ENCODE data around the gene ABHD14A.
"Not testable (repeated sequence)": the region's sequence is repeated elsewhere in the genome, so short reads cannot be mapped to it uniquely, and the experiment has no call there.

Gene ABHD14A

DNA sequence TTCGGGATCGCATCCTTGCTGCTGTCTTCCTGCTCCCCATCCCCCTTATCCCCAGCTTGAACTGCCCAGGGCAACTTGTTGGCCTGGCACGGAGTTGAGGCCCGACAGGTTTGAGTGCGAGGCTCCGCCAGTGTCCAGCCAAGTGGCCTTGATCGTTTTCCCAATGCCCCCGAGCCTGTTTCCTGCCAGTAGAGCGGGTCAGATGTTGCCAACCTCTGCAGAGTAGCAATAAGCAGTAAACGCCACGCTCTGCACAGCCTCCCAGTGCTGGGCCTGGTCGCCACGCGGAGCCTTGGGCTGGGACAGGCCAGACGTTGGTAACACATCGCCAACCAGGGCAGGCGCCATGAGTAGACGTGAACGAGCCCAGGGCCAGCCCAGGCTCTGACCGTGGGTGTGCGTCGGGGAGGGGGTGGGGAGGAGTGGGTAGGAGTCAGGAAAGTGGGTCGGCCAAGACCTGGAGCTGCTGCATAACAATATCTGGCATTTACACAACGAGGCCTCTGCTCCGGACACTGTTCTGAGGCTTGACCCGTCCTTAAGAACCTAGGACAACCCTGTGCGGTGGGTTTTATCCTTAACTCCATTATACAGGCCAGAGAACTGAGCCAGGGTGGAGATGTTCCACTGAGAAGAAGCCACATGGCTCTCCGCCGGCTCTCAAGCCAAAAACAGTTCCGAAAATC lies 444 bp upstream of the ABHD14A start:
- no peak for DNase-seq (ENCODE audit: low spot score)

- DNase-seq (ENCODE audit: low spot score) = peak; percentile 28
Observed at GRCh38 chr3:51975852-51976549, 1.1 kb downstream of the ABHD14A start.

- no peak for DNase-seq (ENCODE audit: low spot score)
Observed at GRCh38 chr3:51977446-51978142, 2.7 kb downstream of the ABHD14A start.

GRCh38 chr3:51978143-51978502 lies 3.3 kb downstream of the ABHD14A start:
- no peak for DNase-seq (ENCODE audit: low spot score)

GRCh38 chr3:51980253-51980652 lies 5.4 kb downstream of the ABHD14A start:
- no peak for DNase-seq (ENCODE audit: low spot score)

- DNase-seq (ENCODE audit: low spot score) = no peak
Observed at GRCh38 chr3:51982352-51982837, 7.5 kb downstream of the ABHD14A start.

GRCh38 chr3:51982838-51983577 lies 8.1 kb downstream of the ABHD14A start, which contains the start of gene ACY1:
TSS of gene ACY1 (plus strand) at chr3:51983535. CDS start at chr3:51984065, 530 bp downstream.
- peak; percentile 68 for DNase-seq (ENCODE audit: low spot score)

DNA sequence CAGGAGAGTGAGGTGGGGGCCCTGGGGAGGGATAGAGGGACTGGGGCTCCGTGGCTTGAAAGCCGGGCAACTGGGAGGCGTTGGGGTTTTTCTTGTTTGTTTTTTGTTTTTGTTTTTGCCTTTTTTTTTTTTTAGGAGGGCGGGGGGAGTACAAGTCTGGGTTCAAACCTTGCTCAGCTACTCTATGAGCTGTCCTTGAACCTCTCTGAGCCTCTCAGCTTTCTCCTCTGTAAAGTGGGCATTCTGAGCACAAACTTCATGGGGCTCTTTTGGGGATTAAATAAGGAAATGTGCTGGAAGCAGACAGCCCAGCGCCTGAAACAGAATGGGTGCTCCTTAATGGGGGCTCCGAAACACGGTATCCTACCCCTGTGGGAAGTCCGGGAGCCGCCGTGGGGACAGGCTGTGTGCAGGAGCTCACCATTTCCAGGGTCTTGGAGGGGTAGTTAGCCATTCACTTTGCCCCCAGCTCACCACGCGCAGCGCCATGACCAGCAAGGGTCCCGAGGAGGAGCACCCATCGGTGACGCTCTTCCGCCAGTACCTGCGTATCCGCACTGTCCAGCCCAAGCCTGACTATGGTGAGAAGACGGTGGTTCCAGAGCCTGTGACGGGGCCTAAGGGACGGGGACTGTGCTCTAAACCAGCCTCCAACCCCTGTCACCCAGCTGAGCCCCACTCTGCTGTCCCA lies 8.9 kb downstream of the ABHD14A start:
- no peak for DNase-seq (ENCODE audit: low spot score)

DNA sequence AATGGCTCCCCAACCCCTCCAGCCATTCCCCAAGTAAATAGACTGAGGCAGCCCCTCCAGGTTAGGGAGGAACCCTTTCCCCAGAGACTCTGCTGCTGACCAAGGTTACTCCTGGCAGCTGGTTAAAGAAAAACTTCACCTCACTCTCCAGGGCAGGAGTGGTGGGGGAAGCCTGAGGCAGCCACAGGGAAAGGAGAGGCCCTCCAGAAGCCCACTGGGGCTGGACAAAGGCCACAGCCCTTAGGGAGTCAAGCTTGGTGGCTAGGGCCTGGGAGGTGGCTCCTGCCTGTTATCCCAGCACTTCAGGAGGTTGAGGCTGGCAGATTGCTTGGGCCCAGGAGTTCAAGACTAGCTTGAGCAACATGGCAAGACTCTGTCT lies 9.4 kb downstream of the ABHD14A start:
- DNase-seq (ENCODE audit: low spot score) = no peak

GRCh38 chr3:51985063-51985462 lies 10.2 kb downstream of the ABHD14A start:
- DNase-seq (ENCODE audit: low spot score) = no peak

GRCh38 chr3:51986010-51986947 lies 11.4 kb downstream of the ABHD14A start:
- DNase-seq (ENCODE audit: low spot score) = no peak

DNA sequence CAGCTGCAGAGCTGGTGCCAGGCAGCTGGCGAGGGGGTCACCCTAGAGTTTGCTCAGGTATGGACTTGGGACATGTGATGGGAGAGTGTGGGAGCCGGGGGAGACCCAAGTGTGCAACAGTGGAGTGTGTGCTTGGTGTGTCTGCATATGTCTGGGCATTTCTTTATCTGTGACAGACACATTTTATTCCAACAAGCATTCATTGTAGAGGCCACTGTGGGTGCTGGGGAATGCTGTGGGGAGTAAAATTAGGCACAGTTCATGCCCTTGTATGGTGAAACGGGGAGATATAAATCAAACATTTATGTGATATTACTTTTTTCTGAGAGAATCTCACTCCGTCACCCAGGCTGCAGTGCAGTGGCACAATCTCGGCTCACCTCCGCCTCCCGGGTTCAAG lies 12.7 kb downstream of the ABHD14A start:
- DNase-seq (ENCODE audit: low spot score) = no peak

DNA sequence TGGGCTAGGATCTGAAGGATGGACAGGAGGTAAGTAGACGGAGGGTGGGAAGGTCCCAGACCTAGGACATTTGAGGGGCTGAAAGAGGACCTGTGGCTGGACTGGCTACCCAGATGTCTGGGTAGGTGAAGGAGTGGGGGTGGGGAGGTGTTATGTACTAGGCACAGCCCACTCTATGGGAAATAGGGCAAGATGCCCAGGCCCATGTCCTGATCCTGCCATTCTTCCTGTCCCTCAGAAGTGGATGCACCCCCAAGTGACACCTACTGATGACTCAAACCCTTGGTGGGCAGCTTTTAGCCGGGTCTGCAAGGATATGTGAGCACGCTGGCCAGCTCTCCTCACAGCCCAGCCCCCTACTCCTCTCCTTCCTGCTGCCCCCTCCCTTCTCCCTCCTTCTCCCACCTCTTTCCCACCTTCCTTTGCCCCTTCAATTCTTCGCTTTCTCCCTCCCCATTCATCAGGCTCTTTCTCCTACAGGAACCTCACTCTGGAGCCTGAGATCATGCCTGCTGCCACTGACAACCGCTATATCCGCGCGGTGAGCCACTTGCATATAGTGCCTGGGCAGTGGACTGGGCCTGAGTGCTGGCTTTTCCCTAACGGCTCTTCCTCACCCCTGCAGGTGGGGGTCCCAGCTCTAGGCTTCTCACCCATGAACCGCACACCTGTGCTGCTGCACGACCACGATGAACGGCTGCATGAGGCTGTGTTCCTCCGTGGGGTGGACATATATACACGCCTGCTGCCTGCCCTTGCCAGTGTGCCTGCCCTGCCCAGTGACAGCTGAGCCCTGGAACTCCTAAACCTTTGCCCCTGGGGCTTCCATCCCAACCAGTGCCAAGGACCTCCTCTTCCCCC lies 13.7 kb downstream of the ABHD14A start:
- no peak for DNase-seq (ENCODE audit: low spot score)

- DNase-seq (ENCODE audit: low spot score) = not testable (repeated sequence)
Observed at GRCh38 chr3:51990501-51990971, 15.7 kb downstream of the ABHD14A start.

GRCh38 chr3:51992017-51992682 lies 17.3 kb downstream of the ABHD14A start:
- no peak for DNase-seq (ENCODE audit: low spot score)

- DNase-seq (ENCODE audit: low spot score) = not testable (repeated sequence)
Observed at GRCh38 chr3:51993657-51994056, 18.8 kb downstream of the ABHD14A start.

DNA sequence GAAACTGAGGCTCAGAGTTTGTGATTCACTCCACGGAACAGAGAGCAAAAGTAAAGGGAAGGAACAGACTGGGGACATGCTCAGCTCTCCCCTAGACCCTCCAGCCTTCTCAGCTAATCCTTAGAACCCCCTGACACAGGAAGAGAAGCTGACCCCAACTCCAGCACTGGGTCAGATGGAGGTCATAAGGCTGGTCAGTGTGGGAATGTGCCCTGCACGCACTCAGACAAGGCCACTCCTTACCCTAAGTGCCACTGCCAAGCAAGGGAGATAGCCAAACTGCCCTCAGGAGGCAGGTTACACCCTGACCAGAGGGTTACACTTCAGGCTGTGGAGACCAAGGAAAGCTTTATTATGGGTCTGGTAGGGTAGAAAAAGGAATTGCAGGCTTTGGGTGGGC lies 19.7 kb downstream of the ABHD14A start:
- DNase-seq (ENCODE audit: low spot score) = no peak

GRCh38 chr3:51995346-51996163 lies 20.7 kb downstream of the ABHD14A start, which contains the start of gene RPL29:
TSS of gene RPL29 (minus strand) at chr3:51995895. CDS start at chr3:51995461, 434 bp downstream.
- DNase-seq (ENCODE audit: low spot score) = peak; percentile 94
